NOMO-1 treated with DMSO at 0.1 percent for 48 hours (cell line): ENCODE results near the gene DEFB129.
"Not testable (repeated sequence)": the region's sequence is repeated elsewhere in the genome, so short reads cannot be mapped to it uniquely, and the experiment has no call there.

Experiments used
- DNase-seq: peaks from one replicate; lab custom pipeline; 2025; ENCODE audit not compliant: unreplicated experiment; lab: John Stamatoyannopoulos, UW

The DEFB129 gene

GRCh38 chr20:252801-253200, 25.7 kb downstream of the DEFB129 start:
- no peak for DNase-seq

GRCh38 chr20:253447-253846, 26.4 kb downstream of the DEFB129 start:
- DNase-seq: not testable (repeated sequence)

- no peak for DNase-seq
Measured at GRCh38 chr20:257419-257818, 30.4 kb downstream of the DEFB129 start, which contains the start of gene DEFB132. DEFB132 (plus strand) TSS chr20:257724; CDS start chr20:257779, 55 bp downstream.

GRCh38 chr20:258269-258858, 31.3 kb downstream of the DEFB129 start:
- no peak for DNase-seq

GRCh38 chr20:258963-259362, 31.9 kb downstream of the DEFB129 start:
- DNase-seq: no peak

GRCh38 chr20:259981-260380, 32.9 kb downstream of the DEFB129 start:
- no peak for DNase-seq

GRCh38 chr20:263701-264100, 36.6 kb downstream of the DEFB129 start:
- no peak for DNase-seq

GRCh38 chr20:266596-267562, 39.8 kb downstream of the DEFB129 start:
- peak; percentile 80 for DNase-seq

GRCh38 chr20:270517-270916, 43.5 kb downstream of the DEFB129 start:
- no peak for DNase-seq

- DNase-seq: no peak
Measured at GRCh38 chr20:271069-271468, 44.0 kb downstream of the DEFB129 start.

GRCh38 chr20:271528-271927, 44.5 kb downstream of the DEFB129 start:
- no peak for DNase-seq

- DNase-seq: no peak
Measured at GRCh38 chr20:272718-273117, 45.7 kb downstream of the DEFB129 start.

- no peak for DNase-seq
Measured at GRCh38 chr20:273884-274283, 46.8 kb downstream of the DEFB129 start.

GRCh38 chr20:275791-276190, 48.7 kb downstream of the DEFB129 start:
- DNase-seq: no peak

- no peak for DNase-seq
Measured at GRCh38 chr20:276620-277495, 49.8 kb downstream of the DEFB129 start.

- DNase-seq: no peak
Measured at GRCh38 chr20:277496-277781, 50.4 kb downstream of the DEFB129 start.

GRCh38 chr20:278181-278580, 51.1 kb downstream of the DEFB129 start:
- no peak for DNase-seq

GRCh38 chr20:278607-279571, 51.8 kb downstream of the DEFB129 start:
- DNase-seq: no peak
